ENCODE data around the gene ZNF526. TPM values are rescaled to one million over a fixed set of nuclear protein-coding genes. Genes with fewer than 3 reads are reported as not detected.
A peak's percentile ranks its signal among the peaks of the same experiment; 100 is the strongest.

The ZNF526 gene
- total RNA-seq, 2 experiments from 2014 or later: 12.1 to 14.5 TPM

DNA sequence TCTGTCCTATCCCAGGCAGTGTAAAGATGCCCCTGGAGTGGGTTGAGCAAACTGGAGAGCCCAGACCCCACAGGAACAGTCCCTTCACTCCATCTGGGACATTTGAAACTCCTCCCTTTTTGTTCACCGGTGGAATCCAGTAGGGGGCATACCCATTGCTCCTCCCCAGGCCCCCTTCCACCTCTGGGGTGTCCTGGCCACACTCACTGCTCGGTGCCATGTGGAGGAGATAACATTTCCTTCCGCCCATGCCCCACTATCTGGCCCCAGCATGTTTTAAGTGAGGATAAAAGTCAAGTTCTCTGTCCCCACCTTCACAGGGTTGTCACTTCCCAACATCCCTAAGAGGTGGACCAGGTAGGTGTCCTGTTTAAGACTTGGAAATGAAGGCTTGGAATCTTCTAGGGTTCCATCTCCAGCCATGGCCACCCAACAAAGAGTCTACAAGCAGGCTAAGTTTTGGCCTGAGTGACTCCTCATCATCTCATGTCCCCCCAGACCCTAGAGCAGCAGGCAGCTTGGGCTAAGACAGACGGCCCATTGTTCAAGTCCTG lies 9.3 kb downstream of the ZNF526 start:
- peaks cover 22% of the 10 kb centered on the region for H3K36me3 Mint-ChIP-seq
- H3K27ac Mint-ChIP-seq: peak overlapping the region; percentile 68
- no peak for DNase-seq
- peaks cover 19% of the 10 kb centered on the region for H3K4me1 Mint-ChIP-seq
- H3K9me3 Mint-ChIP-seq: no peaks in the 10 kb centered on the region
- no peak overlapping the region for H3K4me3 Mint-ChIP-seq
- H3K27me3 Mint-ChIP-seq: no peaks in the 10 kb centered on the region

- Mint-ChIP-seq H3K4me3 (no peak overlapping the region), H3K27me3 (no peaks in the 10 kb centered on the region), H3K9me3 (no peaks in the 10 kb centered on the region), H3K4me1 (peaks cover 19% of the 10 kb centered on the region), H3K36me3 (peaks cover 23% of the 10 kb centered on the region), H3K27ac (peak overlapping the region; percentile 68)
- no peak for DNase-seq
Observed at GRCh38 chr19:42229855-42230351, 9.8 kb downstream of the ZNF526 start.

GRCh38 chr19:42230571-42230970 lies 10.5 kb downstream of the ZNF526 start:
- H3K9me3 Mint-ChIP-seq: no peaks in the 10 kb centered on the region
- DNase-seq: no peak
- H3K4me1 Mint-ChIP-seq: peaks cover 19% of the 10 kb centered on the region
- no peak overlapping the region for H3K4me3 Mint-ChIP-seq
- H3K27ac Mint-ChIP-seq: no peak overlapping the region
- no peaks in the 10 kb centered on the region for H3K27me3 Mint-ChIP-seq
- peaks cover 24% of the 10 kb centered on the region for H3K36me3 Mint-ChIP-seq

DNA sequence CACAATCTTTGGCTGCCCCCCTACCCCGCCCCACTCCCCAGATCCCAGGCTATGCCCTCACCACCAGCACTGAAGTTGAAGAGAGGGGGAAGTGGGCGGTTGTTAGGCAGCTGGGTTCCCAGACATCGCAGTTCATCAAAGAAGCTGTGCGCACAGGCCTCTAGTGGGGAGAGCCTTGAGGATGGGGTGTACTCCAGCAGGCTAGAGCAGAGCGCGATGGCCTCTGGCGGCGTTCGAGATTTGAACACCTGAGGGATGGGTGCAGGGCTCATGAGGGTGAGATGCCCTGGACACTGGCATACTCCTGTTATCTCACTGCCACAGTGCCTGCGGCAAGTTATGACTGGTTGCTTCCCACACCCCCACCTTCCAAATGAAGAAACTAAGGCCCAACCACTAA lies 12.3 kb downstream of the ZNF526 start:
- H3K9me3 Mint-ChIP-seq: no peaks in the 10 kb centered on the region
- peaks cover 14% of the 10 kb centered on the region for H3K4me1 Mint-ChIP-seq
- no peaks in the 10 kb centered on the region for H3K27me3 Mint-ChIP-seq
- H3K27ac Mint-ChIP-seq: no peak overlapping the region
- no peak overlapping the region for H3K4me3 Mint-ChIP-seq
- peaks cover 30% of the 10 kb centered on the region for H3K36me3 Mint-ChIP-seq
- DNase-seq: no peak

- H3K4me3 Mint-ChIP-seq: no peak overlapping the region
- DNase-seq: no peak
- H3K27ac Mint-ChIP-seq: no peak overlapping the region
- H3K27me3 Mint-ChIP-seq: no peaks in the 10 kb centered on the region
- no peaks in the 10 kb centered on the region for H3K9me3 Mint-ChIP-seq
- peaks cover 30% of the 10 kb centered on the region for H3K36me3 Mint-ChIP-seq
- peaks cover 11% of the 10 kb centered on the region for H3K4me1 Mint-ChIP-seq
Observed at GRCh38 chr19:42233106-42233505, 13.0 kb downstream of the ZNF526 start.

- no peak for DNase-seq
- Mint-ChIP-seq H3K4me3 (no peak overlapping the region), H3K4me1 (peaks cover 5% of the 10 kb centered on the region), H3K27ac (peak overlapping the region; percentile 10), H3K27me3 (no peaks in the 10 kb centered on the region), H3K9me3 (no peaks in the 10 kb centered on the region), H3K36me3 (peaks cover 30% of the 10 kb centered on the region)
Observed at GRCh38 chr19:42233678-42234292, 13.7 kb downstream of the ZNF526 start.

DNA sequence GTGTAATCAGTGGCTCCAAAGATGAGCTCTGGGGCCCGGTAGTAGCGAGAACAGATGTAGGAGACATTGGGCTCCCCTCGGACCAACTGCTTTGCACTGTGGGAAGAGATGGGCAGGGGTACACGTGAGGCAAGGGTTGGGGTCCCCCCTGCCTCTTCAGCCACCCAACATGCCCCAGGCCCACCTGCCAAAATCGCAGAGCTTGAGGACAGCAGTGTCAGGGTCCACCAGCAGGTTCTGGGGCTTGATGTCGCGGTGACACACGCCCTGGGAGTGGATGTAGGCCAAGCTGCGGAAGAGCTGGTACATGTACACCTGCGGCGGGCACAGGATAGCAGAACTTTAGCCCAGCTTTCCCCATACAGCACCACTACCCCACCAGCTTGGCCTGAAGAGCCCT lies 14.3 kb downstream of the ZNF526 start:
- H3K4me1 Mint-ChIP-seq: peaks cover 7% of the 10 kb centered on the region
- no peak overlapping the region for H3K4me3 Mint-ChIP-seq
- no peaks in the 10 kb centered on the region for H3K9me3 Mint-ChIP-seq
- no peak overlapping the region for H3K27ac Mint-ChIP-seq
- H3K27me3 Mint-ChIP-seq: no peaks in the 10 kb centered on the region
- DNase-seq: no peak
- H3K36me3 Mint-ChIP-seq: peaks cover 32% of the 10 kb centered on the region

- H3K9me3 Mint-ChIP-seq: no peaks in the 10 kb centered on the region
- no peaks in the 10 kb centered on the region for H3K27me3 Mint-ChIP-seq
- peaks cover 12% of the 10 kb centered on the region for H3K4me1 Mint-ChIP-seq
- no peak overlapping the region for H3K4me3 Mint-ChIP-seq
- no peak for DNase-seq
- no peak overlapping the region for H3K27ac Mint-ChIP-seq
- peaks cover 30% of the 10 kb centered on the region for H3K36me3 Mint-ChIP-seq
Observed at GRCh38 chr19:42235181-42235580, 15.1 kb downstream of the ZNF526 start.

DNA sequence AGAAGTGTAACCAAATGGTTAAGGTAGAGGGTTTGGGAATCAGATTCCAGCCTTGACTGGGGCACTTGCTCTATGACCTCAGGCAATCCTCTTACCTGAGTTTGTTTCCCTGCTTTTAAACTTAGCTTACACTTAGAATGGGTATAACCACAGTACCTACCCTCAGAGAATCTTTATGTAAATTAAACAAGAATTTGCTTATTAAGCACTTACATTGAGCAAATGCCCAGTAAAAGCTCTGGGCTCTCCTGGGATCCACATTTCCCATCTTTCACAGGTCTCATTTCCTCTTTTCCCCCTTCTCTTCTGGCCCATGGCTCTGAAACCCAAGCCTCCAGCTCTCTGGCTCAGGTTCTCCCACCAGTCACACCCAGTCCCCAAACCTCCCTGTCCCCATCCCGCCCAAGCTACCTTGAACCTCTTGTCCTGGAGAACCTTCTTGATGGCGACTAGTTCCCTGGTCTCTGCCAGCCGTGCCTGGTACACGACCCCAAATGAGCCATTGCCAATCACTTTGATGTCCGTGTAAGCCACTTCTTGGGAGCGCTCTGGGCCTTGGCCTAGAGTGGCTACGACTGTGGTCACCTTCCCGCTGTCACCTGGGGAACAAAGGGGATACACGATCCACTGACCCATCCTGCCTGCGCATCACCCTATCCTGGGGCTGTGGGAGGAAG lies 19.6 kb downstream of the ZNF526 start:
- Mint-ChIP-seq H3K27me3 (no peaks in the 10 kb centered on the region), H3K36me3 (peaks cover 31% of the 10 kb centered on the region), H3K4me3 (no peak overlapping the region), H3K27ac (peak overlapping the region; percentile 51), H3K9me3 (no peaks in the 10 kb centered on the region), H3K4me1 (peaks cover 27% of the 10 kb centered on the region)
- no peak for DNase-seq

- H3K27ac Mint-ChIP-seq: no peak overlapping the region
Observed at GRCh38 chr19:42241279-42241678, 21.2 kb downstream of the ZNF526 start.

DNA sequence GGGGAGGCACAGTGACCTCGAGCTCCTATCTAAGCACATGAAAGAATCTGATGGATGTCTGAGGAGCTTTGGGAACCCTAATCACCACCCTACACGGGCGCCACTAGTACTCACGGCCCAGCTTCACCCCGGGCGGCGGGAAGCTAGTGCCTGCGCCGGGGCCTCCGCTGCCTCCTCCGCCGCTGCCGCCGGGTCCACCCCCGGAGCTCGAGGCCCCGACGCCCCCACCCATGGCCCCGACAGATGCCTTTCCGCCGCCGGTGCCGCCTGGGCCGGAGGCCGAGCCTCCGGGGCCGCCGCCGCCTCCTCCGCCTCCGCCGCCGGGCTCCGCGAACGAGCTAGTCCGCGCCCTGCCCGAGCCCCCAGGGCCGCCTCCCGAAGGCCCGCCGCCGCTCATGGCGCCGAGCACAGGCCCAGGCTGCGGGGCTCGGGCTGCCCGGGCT lies 22.0 kb downstream of the ZNF526 start:
- Mint-ChIP-seq H3K36me3 (peaks cover 13% of the 10 kb centered on the region), H3K9me3 (no peaks in the 10 kb centered on the region), H3K4me3 (peak overlapping the region; percentile 91), H3K4me1 (peaks cover 48% of the 10 kb centered on the region), H3K27me3 (no peaks in the 10 kb centered on the region), H3K27ac (peak overlapping the region; percentile 88)
- DNase-seq: no peak

More at GRCh38 chr19:42241279-42241678, 21.2 kb downstream of the ZNF526 start:
- Mint-ChIP-seq H3K9me3 (no peaks in the 10 kb centered on the region), H3K36me3 (peaks cover 20% of the 10 kb centered on the region), H3K4me1 (peaks cover 40% of the 10 kb centered on the region), H3K4me3 (peak overlapping the region; percentile 91), H3K27me3 (no peaks in the 10 kb centered on the region)
- no peak for DNase-seq

- peak within 1 kb of the TSS; percentile 96 for H3K27ac Mint-ChIP-seq
Observed at GRCh38 chr19:42242512-42243409, 22.6 kb downstream of the ZNF526 start, which contains the start of gene GSK3A. TSS of gene GSK3A (minus strand) at chr19:42242602. CDS start at chr19:42242465, 137 bp downstream.

GRCh38 chr19:42244347-42245220 lies 24.5 kb downstream of the ZNF526 start:
- H3K4me1 Mint-ChIP-seq: peaks cover 46% of the 10 kb centered on the region
- no peaks in the 10 kb centered on the region for H3K27me3 Mint-ChIP-seq
- H3K27ac Mint-ChIP-seq: peak overlapping the region; percentile 96
- H3K4me3 Mint-ChIP-seq: peak overlapping the region; percentile 94
- peak; percentile 93 for DNase-seq
- H3K9me3 Mint-ChIP-seq: no peaks in the 10 kb centered on the region
- H3K36me3 Mint-ChIP-seq: peaks cover 17% of the 10 kb centered on the region

More at GRCh38 chr19:42242512-42243409, 22.6 kb downstream of the ZNF526 start, which contains the start of gene GSK3A:
- Mint-ChIP-seq H3K9me3 (no peaks in the 10 kb centered on the region), H3K4me1 (peaks cover 50% of the 10 kb centered on the region), H3K36me3 (peaks cover 13% of the 10 kb centered on the region), H3K27me3 (no peaks in the 10 kb centered on the region), H3K4me3 (peak within 1 kb of the TSS; percentile 94)
- peak; percentile 97 for DNase-seq

GRCh38 chr19:42245231-42245630 lies 25.1 kb downstream of the ZNF526 start:
- peaks cover 11% of the 10 kb centered on the region for H3K36me3 Mint-ChIP-seq

More at GRCh38 chr19:42245231-42245630, 25.1 kb downstream of the ZNF526 start:
- Mint-ChIP-seq H3K27me3 (no peaks in the 10 kb centered on the region), H3K4me1 (peaks cover 43% of the 10 kb centered on the region), H3K27ac (peak overlapping the region; percentile 96), H3K4me3 (peak overlapping the region; percentile 94), H3K9me3 (no peaks in the 10 kb centered on the region)
- no peak for DNase-seq

Data from activated naive CD8-positive, alpha-beta T cell treated with anti-CD3 and anti-CD28 coated beads for 36 hours (primary cell).